ENCODE data around the gene KRT3.

DNA sequence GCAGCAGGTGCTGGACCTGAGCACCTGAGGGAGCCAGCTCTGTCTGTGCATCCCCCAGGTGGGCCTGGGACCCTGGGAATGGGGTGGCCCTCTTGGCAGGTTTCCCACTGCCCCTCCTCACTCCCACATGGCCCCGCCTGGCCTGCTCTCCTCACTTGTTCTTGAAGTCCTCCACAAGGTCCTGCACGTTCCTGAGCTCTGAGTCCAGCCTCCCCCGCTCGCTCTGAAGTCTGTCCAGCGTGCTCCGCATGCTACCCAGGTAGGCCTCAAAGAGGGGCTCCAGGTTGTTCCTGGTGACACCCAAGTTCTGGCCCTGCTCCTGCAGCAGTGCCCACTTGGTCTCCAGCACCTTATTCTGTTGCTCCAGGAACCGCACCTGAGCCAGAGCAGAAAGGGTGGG lies 35.3 kb upstream of the KRT3 start:
- TF ChIP-seq EP300 (IDR thresholded peaks at IDR 0.05; ENCODE audit: borderline replicate concordance) = no peak
- no peak for TF ChIP-seq NFIC (IDR thresholded peaks at IDR 0.05)
- TF ChIP-seq FOXM1 (IDR thresholded peaks at IDR 0.05; ENCODE audit: borderline replicate concordance, low read depth) = no peak
- no peak for TF ChIP-seq TCF12 (IDR thresholded peaks at IDR 0.05; ENCODE audit: low read depth)
- no peak for TF ChIP-seq TAF1 (IDR thresholded peaks at IDR 0.05; ENCODE audit: low read depth)
- TF ChIP-seq MAX (IDR thresholded peaks at IDR 0.05) = no peak
- TF ChIP-seq CREB1 (IDR thresholded peaks at IDR 0.05; ENCODE audit: low read depth) = no peak
- TF ChIP-seq, protein P1, sequence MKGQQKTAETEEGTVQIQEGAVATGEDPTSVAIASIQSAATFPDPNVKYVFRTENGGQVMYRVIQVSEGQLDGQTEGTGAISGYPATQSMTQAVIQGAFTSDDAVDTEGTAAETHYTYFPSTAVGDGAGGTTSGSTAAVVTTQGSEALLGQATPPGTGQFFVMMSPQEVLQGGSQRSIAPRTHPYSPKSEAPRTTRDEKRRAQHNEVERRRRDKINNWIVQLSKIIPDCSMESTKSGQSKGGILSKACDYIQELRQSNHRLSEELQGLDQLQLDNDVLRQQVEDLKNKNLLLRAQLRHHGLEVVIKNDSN (IDR thresholded peaks at IDR 0.05) = no peak

All from Ishikawa (cell line).